Stimulated activated CD8-positive, alpha-beta memory T cell treated with anti-CD3 and anti-CD28 coated beads, Interleukin-15, amount 100 ng/mL, for 4 hours (primary cell): Measurements from ENCODE around the gene HARS2.
"Not testable (repeated sequence)": the region's sequence is repeated elsewhere in the genome, so short reads cannot be mapped to it uniquely, and the experiment has no call there.

Source experiments
- DNase-seq, 2 donors: peaks; one replicate each; pipeline ENCODE4 v3.0.0-alpha.2; 2020; ENCODE audit warnings: low read depth in 2 of 2

The HARS2 gene

GRCh38 chr5:140690941-140691924 lies at the start of gene HARS2, which contains the start of gene HARS1:
TSS of gene HARS2 (plus strand) at chr5:140691455. CDS start at chr5:140691649, 194 bp downstream.
TSS of gene HARS1 (minus strand) at chr5:140691370. CDS start at chr5:140691304, 66 bp downstream.
- DNase-seq: peak; percentile 68 to 70

- DNase-seq: no peak
Measured at GRCh38 chr5:140641716-140642115, 49.5 kb upstream of the HARS2 start.

GRCh38 chr5:140642718-140643117 lies 48.5 kb upstream of the HARS2 start:
- no peak for DNase-seq

GRCh38 chr5:140647042-140647419 lies 44.2 kb upstream of the HARS2 start:
- DNase-seq: no peak

- no peak for DNase-seq
Measured at GRCh38 chr5:140658870-140659269, 32.4 kb upstream of the HARS2 start.

- DNase-seq: not testable (repeated sequence)
Measured at GRCh38 chr5:140660371-140660770, 30.9 kb upstream of the HARS2 start.

GRCh38 chr5:140664030-140664358 lies 27.3 kb upstream of the HARS2 start:
- no peak for DNase-seq

- peak; percentile 91 for DNase-seq
Measured at GRCh38 chr5:140664359-140665119, 26.7 kb upstream of the HARS2 start, which contains the start of gene WDR55. TSS of gene WDR55 (plus strand) at chr5:140664904. CDS start at chr5:140664913, 9 bp downstream.

- DNase-seq: not testable (repeated sequence)
Measured at GRCh38 chr5:140671035-140671434, 20.2 kb upstream of the HARS2 start.

GRCh38 chr5:140671472-140672125 lies 19.7 kb upstream of the HARS2 start:
- no peak for DNase-seq

- no peak for DNase-seq
Measured at GRCh38 chr5:140672455-140673186, 18.6 kb upstream of the HARS2 start.

- DNase-seq: no peak
Measured at GRCh38 chr5:140673187-140673976, 17.9 kb upstream of the HARS2 start, which contains the start of gene DND1. TSS of gene DND1 (minus strand) at chr5:140673576. CDS start at chr5:140673542, 34 bp downstream.

- DNase-seq: no peak
Measured at GRCh38 chr5:140674211-140674610, 17.0 kb upstream of the HARS2 start.

GRCh38 chr5:140674629-140675028 lies 16.6 kb upstream of the HARS2 start:
- DNase-seq: no peak

- DNase-seq: no peak
Measured at GRCh38 chr5:140677947-140678346, 13.3 kb upstream of the HARS2 start.

GRCh38 chr5:140678993-140679392 lies 12.3 kb upstream of the HARS2 start:
- no peak for DNase-seq

GRCh38 chr5:140690376-140690932 lies 801 bp upstream of the HARS2 start:
- DNase-seq: no peak

GRCh38 chr5:140694276-140694675 lies 3.0 kb downstream of the HARS2 start:
- DNase-seq: no peak

GRCh38 chr5:140696891-140697492 lies 5.7 kb downstream of the HARS2 start:
- DNase-seq: no peak
